ENCODE data around the gene CAB39. TPM values are rescaled to one million over a fixed set of nuclear protein-coding genes. Genes with fewer than 3 reads are reported as not detected.

Gene CAB39
- total and polyA plus RNA-seq, 12 donors: 17.3 to 99.7 (median 90.0) TPM

DNA sequence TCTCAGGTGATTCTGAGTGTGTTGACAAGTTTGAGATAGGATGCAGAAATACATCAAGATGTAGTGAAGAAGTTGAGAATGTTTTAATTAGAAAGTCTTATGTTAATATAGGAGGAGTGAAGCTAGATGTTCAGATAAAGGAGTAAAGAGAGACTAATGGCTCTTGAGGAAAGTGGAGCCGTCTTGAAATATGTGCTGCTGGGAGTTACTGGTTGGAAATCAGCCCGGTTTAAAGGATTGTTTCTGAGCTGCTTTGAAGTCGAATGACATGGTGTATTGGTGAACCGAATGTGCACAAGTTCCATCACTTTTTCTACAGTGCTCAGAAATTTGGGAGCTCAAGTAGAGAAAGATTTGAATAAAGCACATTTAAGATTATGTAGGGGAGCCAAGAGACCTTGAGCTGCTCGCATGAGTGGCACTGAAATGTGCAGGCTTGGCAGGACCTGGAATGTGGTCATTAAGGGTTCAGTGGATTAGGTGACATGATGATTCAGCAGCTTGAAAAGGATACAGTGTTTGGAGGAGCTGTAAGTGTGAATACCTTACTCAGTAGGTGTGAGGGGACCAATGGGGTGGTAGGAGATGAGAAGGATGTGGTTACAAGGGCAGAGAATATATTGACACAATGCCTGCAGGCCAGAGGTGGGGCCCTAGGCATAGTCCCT lies 68.6 kb downstream of the CAB39 start:
- intact Hi-C loops (cut with DNase I): no loop called here
- DNase-seq (no peak), ATAC-seq (peak in 7 of 8 donors; percentile 25 to 70 (median 39))
- TF ChIP-seq, protein P1, sequence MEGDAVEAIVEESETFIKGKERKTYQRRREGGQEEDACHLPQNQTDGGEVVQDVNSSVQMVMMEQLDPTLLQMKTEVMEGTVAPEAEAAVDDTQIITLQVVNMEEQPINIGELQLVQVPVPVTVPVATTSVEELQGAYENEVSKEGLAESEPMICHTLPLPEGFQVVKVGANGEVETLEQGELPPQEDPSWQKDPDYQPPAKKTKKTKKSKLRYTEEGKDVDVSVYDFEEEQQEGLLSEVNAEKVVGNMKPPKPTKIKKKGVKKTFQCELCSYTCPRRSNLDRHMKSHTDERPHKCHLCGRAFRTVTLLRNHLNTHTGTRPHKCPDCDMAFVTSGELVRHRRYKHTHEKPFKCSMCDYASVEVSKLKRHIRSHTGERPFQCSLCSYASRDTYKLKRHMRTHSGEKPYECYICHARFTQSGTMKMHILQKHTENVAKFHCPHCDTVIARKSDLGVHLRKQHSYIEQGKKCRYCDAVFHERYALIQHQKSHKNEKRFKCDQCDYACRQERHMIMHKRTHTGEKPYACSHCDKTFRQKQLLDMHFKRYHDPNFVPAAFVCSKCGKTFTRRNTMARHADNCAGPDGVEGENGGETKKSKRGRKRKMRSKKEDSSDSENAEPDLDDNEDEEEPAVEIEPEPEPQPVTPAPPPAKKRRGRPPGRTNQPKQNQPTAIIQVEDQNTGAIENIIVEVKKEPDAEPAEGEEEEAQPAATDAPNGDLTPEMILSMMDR (IDR thresholded peaks at IDR 0.05): no peak
- no peaks in the 10 kb centered on the region for H3K27me3 ChIP-seq
- 63 to 65% methylated on average over 5 of the region's 5 CpGs for WGBS, 2 donors
- H3K4me1 ChIP-seq: peaks cover 0 to 72% (median 32%) of the 10 kb centered on the region in 9 donors
- peaks cover 0 to 10% (median 0%) of the 10 kb centered on the region in 11 donors for H3K9me3 ChIP-seq
- H3K4me3 ChIP-seq: no peak overlapping the region
- peaks cover 0 to 23% (median 0%) of the 10 kb centered on the region in 9 donors for H3K36me3 ChIP-seq
- peak overlapping the region in 7 of 10 donors; percentile 3 to 51 (median 38) for H3K27ac ChIP-seq

DNA sequence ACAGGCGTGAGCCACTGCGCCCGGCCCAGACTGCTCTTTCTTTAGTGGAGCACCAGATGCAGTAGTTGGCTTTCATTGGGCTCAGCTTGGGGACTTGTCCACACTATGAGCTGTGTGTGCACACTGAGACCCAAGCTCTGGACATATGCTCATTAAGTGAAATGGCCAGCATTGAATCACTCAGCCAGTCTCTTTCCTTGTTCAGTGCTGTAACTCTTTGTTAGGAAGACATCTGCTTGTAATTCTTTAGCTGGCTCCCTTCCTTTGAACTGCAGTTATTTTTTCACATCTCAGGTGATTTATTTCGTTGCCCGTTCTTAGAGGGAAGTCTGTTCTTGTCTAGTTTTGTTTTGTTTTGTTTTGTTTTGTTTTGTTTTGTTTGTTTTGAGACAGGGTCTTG lies 70.5 kb downstream of the CAB39 start:
- DNase-seq (no peak), ATAC-seq (no peak)
- H3K36me3 ChIP-seq: peaks cover 0 to 20% (median 0%) of the 10 kb centered on the region in 9 donors
- H3K27me3 ChIP-seq: no peaks in the 10 kb centered on the region
- peaks cover 0 to 56% (median 32%) of the 10 kb centered on the region in 9 donors for H3K4me1 ChIP-seq
- intact Hi-C loops (cut with DNase I): no loop called here
- WGBS, 2 donors: 90 to 97% methylated on average over 5 of the region's 5 CpGs
- TF ChIP-seq, protein P1 (IDR thresholded peaks at IDR 0.05): no peak
- H3K27ac ChIP-seq: no peak overlapping the region
- peaks cover 0 to 24% (median 3%) of the 10 kb centered on the region in 11 donors for H3K9me3 ChIP-seq
- H3K4me3 ChIP-seq: no peak overlapping the region

DNA sequence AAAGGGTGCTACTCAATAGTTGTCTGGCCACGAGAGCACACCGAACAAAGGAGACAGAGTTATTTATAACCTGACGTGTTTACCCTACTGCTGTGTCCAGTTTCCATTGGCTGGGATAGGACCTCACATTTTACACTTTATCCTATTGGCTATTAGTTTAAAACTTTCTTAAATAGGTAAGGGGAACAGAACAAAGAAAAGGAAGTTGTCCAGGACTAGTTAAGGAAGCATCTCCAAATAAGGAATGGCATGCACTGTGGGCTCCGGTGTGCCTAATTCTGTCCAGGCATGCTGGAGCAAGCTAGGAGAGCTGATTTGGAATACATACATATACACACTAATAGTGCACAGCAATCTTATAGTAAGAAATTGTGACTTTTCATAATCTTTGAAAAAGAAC lies 72.2 kb downstream of the CAB39 start:
- H3K9me3 ChIP-seq: peaks cover 0 to 41% (median 9%) of the 10 kb centered on the region in 11 donors
- ATAC-seq: peak in 4 of 8 donors; percentile 45 to 75 (median 58)
- H3K4me1 ChIP-seq: peaks cover 0 to 39% (median 19%) of the 10 kb centered on the region in 9 donors
- no peak for DNase-seq
- TF ChIP-seq, protein P1 (IDR thresholded peaks at IDR 0.05): no peak
- H3K4me3 ChIP-seq: no peak overlapping the region
- WGBS, 2 donors: 34 to 55% methylated on average over 4 of the region's 4 CpGs
- intact Hi-C loops (cut with DNase I): no loop called here
- peaks cover 0 to 24% (median 0%) of the 10 kb centered on the region in 9 donors for H3K36me3 ChIP-seq
- no peaks in the 10 kb centered on the region for H3K27me3 ChIP-seq
- H3K27ac ChIP-seq: peak overlapping the region in 7 of 10 donors; percentile 1 to 58 (median 46)

DNA sequence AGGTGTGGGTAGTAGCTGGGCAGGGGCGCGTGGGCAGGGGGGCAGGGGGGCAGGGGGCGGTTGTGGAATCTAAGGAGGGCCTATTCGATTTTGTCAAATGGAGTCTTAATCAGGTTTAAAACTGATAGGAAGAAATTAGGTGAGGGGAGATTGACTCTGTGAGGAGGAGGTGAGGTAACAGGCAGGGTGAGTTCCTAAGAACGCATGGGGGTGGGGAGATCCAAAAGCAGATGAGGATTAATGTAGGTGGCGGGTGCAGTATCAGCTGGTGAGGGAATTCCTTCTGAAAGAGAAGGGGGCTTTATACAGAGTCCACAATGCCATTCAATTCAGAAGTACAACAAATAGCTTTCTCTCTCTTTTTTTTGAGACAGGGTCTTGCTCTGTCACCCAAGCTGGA lies 72.7 kb downstream of the CAB39 start:
- peak overlapping the region in 6 of 10 donors; percentile 33 to 58 (median 48) for H3K27ac ChIP-seq
- ATAC-seq (no peak), DNase-seq (no peak)
- H3K4me3 ChIP-seq: no peak overlapping the region
- WGBS, 2 donors: 84 to 87% methylated on average over 6 of the region's 6 CpGs
- peaks cover 0 to 34% (median 17%) of the 10 kb centered on the region in 9 donors for H3K4me1 ChIP-seq
- no peaks in the 10 kb centered on the region for H3K27me3 ChIP-seq
- intact Hi-C loops (cut with DNase I): no loop called here
- H3K9me3 ChIP-seq: peaks cover 0 to 41% (median 9%) of the 10 kb centered on the region in 11 donors
- H3K36me3 ChIP-seq: peaks cover 0 to 29% (median 0%) of the 10 kb centered on the region in 9 donors
- TF ChIP-seq, protein P1 (IDR thresholded peaks at IDR 0.05): no peak
